ENCODE measurements around the gene TEX53.

TEX53 gene

GRCh38 chr9:114678795-114679194, 21.2 kb upstream of the TEX53 start:
- no peak for DNase-seq

- no peak for DNase-seq
These were observed 20.5 kb upstream of the TEX53 start for GRCh38 chr9:114678130-114678529.

GRCh38 chr9:114677418-114677817, 19.8 kb upstream of the TEX53 start:
- DNase-seq, result no peak

GRCh38 chr9:114676901-114677300, 19.3 kb upstream of the TEX53 start:
- DNase-seq, result no peak

GRCh38 chr9:114674798-114675540, 17.4 kb upstream of the TEX53 start:
- DNase-seq, result no peak

- DNase-seq, result no peak
These were observed 16.6 kb upstream of the TEX53 start for GRCh38 chr9:114674076-114674797.

- no peak for DNase-seq
These were observed 14.0 kb upstream of the TEX53 start for GRCh38 chr9:114671605-114672004.

GRCh38 chr9:114669961-114670360, 12.4 kb upstream of the TEX53 start:
- DNase-seq, result no peak

GRCh38 chr9:114668146-114668545, 10.5 kb upstream of the TEX53 start:
- DNase-seq, result no peak

GRCh38 chr9:114666851-114667250, 9.2 kb upstream of the TEX53 start:
- no peak for DNase-seq

- DNase-seq, result no peak
These were observed 8.8 kb upstream of the TEX53 start for GRCh38 chr9:114666401-114666800.

- DNase-seq, result no peak
These were observed 6.6 kb upstream of the TEX53 start for GRCh38 chr9:114664181-114664580.

- DNase-seq, result peak; percentile 59
These were observed 4.7 kb upstream of the TEX53 start for GRCh38 chr9:114662081-114662989.

GRCh38 chr9:114656301-114656700, 1.3 kb downstream of the TEX53 start:
- no peak for DNase-seq

- DNase-seq, result no peak
These were observed 1.9 kb downstream of the TEX53 start for GRCh38 chr9:114655689-114656088.

- DNase-seq, result peak; percentile 81
These were observed 3.9 kb downstream of the TEX53 start for GRCh38 chr9:114653556-114654159.

- no peak for DNase-seq
These were observed 4.6 kb downstream of the TEX53 start for GRCh38 chr9:114652776-114653555.

- no peak for DNase-seq
These were observed 13.7 kb downstream of the TEX53 start for GRCh38 chr9:114643896-114644295.

- no peak for DNase-seq
These were observed 14.6 kb downstream of the TEX53 start for GRCh38 chr9:114643001-114643400.

GRCh38 chr9:114641967-114642366, 15.6 kb downstream of the TEX53 start:
- DNase-seq, result no peak

GRCh38 chr9:114638404-114638803, 19.2 kb downstream of the TEX53 start:
- DNase-seq, result no peak

- DNase-seq, result no peak
These were observed 23.2 kb downstream of the TEX53 start for GRCh38 chr9:114634387-114634786.
